Stomach (tissue), 9 donors: ENCODE data around the gene SPATA12. TPM values are rescaled to one million over a fixed set of nuclear protein-coding genes. Genes with fewer than 3 reads are reported as not detected.

Source experiments
- DNase-seq, 2 donors: peaks; one replicate each; pipeline versions ENCODE4 v3.0.0 to v3.0.0-alpha.2; 2013 to 2019
- H3K27ac ChIP-seq, 5 donors: fragments of 200-600 bp in 4 of 5; sonication (generic) in 4 of 5; one replicate each; pipeline ENCODE4 v1.5.1; 2013 to 2019; ENCODE audit warnings: mild to moderate bottlenecking in 1 of 5, moderate library complexity in 1 of 5
- H3K27me3 ChIP-seq, 3 donors: fragments of 200-600 bp; sonication (generic); one replicate each; pipeline ENCODE4 v1.5.1; 2017 to 2019; ENCODE audit warnings: mixed run types in 1 of 3
- H3K36me3 ChIP-seq, 4 donors: fragments of 200-600 bp; sonication (generic); 1 replicate in 3 of 4; 2 replicates in 1 of 4; pipeline ENCODE4 v1.5.1; 2016 to 2019
- H3K4me1 ChIP-seq, 4 donors: fragments of 200-600 bp; sonication (generic); one replicate each; pipeline ENCODE4 v1.5.1; 2016 to 2019
- H3K4me3 ChIP-seq, 4 donors: fragments of 200-600 bp; sonication (generic) in 3 of 4; one replicate each; pipeline ENCODE4 v1.5.1; 2016 to 2019; ENCODE audit warnings: mild to moderate bottlenecking in 1 of 4
- H3K9me3 ChIP-seq, 4 donors: fragments of 200-600 bp; sonication (generic); one replicate each; pipeline ENCODE4 v1.5.1; 2016 to 2019
- CTCF ChIP-seq, 7 experiments: fragments of 450-650 bp in 4 of 7; fragments of 200-600 bp in 3 of 7; sonication (generic) in 3 of 7; IDR thresholded peaks; one replicate each; pipeline ENCODE4 v1.5.1; 2016 to 2019; ENCODE audit warnings: antibody characterized with exemption in 7 of 7, control low read depth in 2 of 7, mild to moderate bottlenecking in 1 of 7
- EP300 ChIP-seq: sonication (generic); formaldehyde crosslinking; IDR thresholded peaks from one replicate; pipeline ENCODE4 v1.6.1; 2017; ENCODE audit warnings: antibody characterized with exemption
- POLR2A ChIP-seq, 4 donors: fragments of 450-650 bp; IDR thresholded peaks; one replicate each; pipeline ENCODE4 v1.6.1; 2016; ENCODE audit warnings: antibody characterized with exemption in 4 of 4, control low read depth in 2 of 4, mild to moderate bottlenecking in 1 of 4, moderate library complexity in 1 of 4
- POLR2AphosphoS5 ChIP-seq, 3 donors: sonication (generic); formaldehyde crosslinking; IDR thresholded peaks; one replicate each; pipeline ENCODE4 v1.6.1; 2016; ENCODE audit warnings: antibody characterized with exemption in 3 of 3
- WGBS, 5 donors: extraction: QIAGEN DNeasy Blood & Tissue Kit in 3 of 5; methylation state at CpG; one replicate each; pipeline versions ENCODE4 v1.1.5 to v1.1.7; 2013 to 2018; 5-methylcytosine and 5-hydroxymethylcytosine counted together
- intact Hi-C: fragments of 100-400 bp; cut with DNase I; formaldehyde crosslinking; loops from one replicate; pipeline ENCODE4 v1.15.1; 2023; ENCODE audit warnings: low total_unique reads
- polyA plus RNA-seq, 3 donors: library from polyadenylated mRNA; stranded (reverse); fragments of 200-250 nt; gene quantifications; one replicate each; pipeline ENCODE4 v1.2.3, GENCODE V29; 2013
- total RNA-seq, 5 donors: library from RNA; depleted of rRNA; stranded (reverse); fragments of >200 nt; gene quantifications; one replicate each; pipeline versions ENCODE4 v1.1.0 to v1.2.3, GENCODE V29; 2014 to 2016
- donor health status: healthy with polysubstance abuse.
- donor health status: Bipolar disorder and iron deficiency.
- donor health status: healthy.

The SPATA12 gene
- total and polyA plus RNA-seq, 8 donors = 0.05 to 0.31 TPM; not detected in 6

GRCh38 chr3:57094575-57094974 is 34.1 kb downstream of the SPATA12 start:
- H3K36me3 ChIP-seq = peaks cover 0 to 29% (median 4%) of the 10 kb centered on the region in 4 donors
- H3K9me3 ChIP-seq = no peaks in the 10 kb centered on the region
- no peak overlapping the region for H3K4me3 ChIP-seq
- peak in 1 of 2 donors; percentile 66 for DNase-seq
- peak overlapping the region in 2 of 5 donors; percentile 7 to 20 for H3K27ac ChIP-seq
- intact Hi-C loops = no loop called here
- 77 to 84% (median 80%) methylated on average over 4 of the region's 4 CpGs for WGBS, 5 donors
- no peak for TF ChIP-seq POLR2AphosphoS5 (IDR thresholded peaks at IDR 0.05)
- no peak for TF ChIP-seq POLR2A (IDR thresholded peaks at IDR 0.05)
- no peak for TF ChIP-seq CTCF (IDR thresholded peaks at IDR 0.05)
- TF ChIP-seq EP300 = no peak
- H3K4me1 ChIP-seq = peaks cover 0 to 6% (median 0%) of the 10 kb centered on the region in 4 donors
- no peaks in the 10 kb centered on the region for H3K27me3 ChIP-seq

DNA sequence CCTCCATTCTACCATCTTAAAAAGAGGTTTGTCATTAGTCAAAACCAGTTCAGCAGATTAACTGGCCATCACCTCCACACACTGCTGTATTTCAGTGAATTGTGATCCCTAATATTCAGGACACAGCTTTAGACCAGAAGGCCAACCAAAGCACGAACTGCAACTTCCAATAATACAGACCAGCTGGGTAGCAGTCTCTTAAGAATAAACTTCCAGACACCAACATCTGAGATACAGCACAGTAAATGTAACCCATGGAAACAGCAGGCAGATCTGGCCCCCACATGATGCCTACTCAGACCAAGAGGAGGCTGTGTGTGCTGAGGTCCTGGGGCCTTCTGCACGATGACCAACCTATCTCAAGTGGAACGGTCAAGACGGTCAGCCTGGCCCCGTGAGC is 34.9 kb downstream of the SPATA12 start:
- peaks cover 0 to 12% (median 3%) of the 10 kb centered on the region in 4 donors for H3K4me1 ChIP-seq
- intact Hi-C loops = no loop called here
- no peak for DNase-seq
- 88 to 93% (median 89%) methylated on average over 5 of the region's 5 CpGs for WGBS, 5 donors
- H3K36me3 ChIP-seq = peaks cover 0 to 29% (median 4%) of the 10 kb centered on the region in 4 donors
- no peaks in the 10 kb centered on the region for H3K9me3 ChIP-seq
- TF ChIP-seq EP300 (no peak), POLR2AphosphoS5 (IDR thresholded peaks at IDR 0.05) (no peak), CTCF (IDR thresholded peaks at IDR 0.05) (no peak), POLR2A (IDR thresholded peaks at IDR 0.05) (no peak)
- no peaks in the 10 kb centered on the region for H3K27me3 ChIP-seq
- H3K4me3 ChIP-seq = no peak overlapping the region
- H3K27ac ChIP-seq = no peak overlapping the region

- Histone ChIP-seq H3K36me3 (peaks cover 0 to 38% (median 4%) of the 10 kb centered on the region in 4 donors), H3K27ac (no peak overlapping the region), H3K4me1 (peaks cover 0 to 12% (median 4%) of the 10 kb centered on the region in 4 donors), H3K9me3 (no peaks in the 10 kb centered on the region), H3K27me3 (no peaks in the 10 kb centered on the region), H3K4me3 (no peak overlapping the region)
- 91 to 96% (median 94%) methylated on average over 10 to 23 of the region's 23 CpGs for WGBS, 5 donors
- no peak for TF ChIP-seq POLR2AphosphoS5 (IDR thresholded peaks at IDR 0.05)
- TF ChIP-seq CTCF (IDR thresholded peaks at IDR 0.05) = no peak
- TF ChIP-seq EP300 = no peak
- no peak for TF ChIP-seq POLR2A (IDR thresholded peaks at IDR 0.05)
- intact Hi-C loops = no loop called here
- DNase-seq = no peak
Measured at GRCh38 chr3:57097536-57097935, 37.1 kb downstream of the SPATA12 start.

GRCh38 chr3:57098418-57099310 is 38.2 kb downstream of the SPATA12 start:
- 56 to 78% (median 71%) methylated on average over 6 of the region's 6 CpGs for WGBS, 5 donors

More at GRCh38 chr3:57098418-57099310, 38.2 kb downstream of the SPATA12 start:
- Histone ChIP-seq H3K27me3 (no peaks in the 10 kb centered on the region), H3K36me3 (peaks cover 0 to 46% (median 4%) of the 10 kb centered on the region in 4 donors), H3K9me3 (no peaks in the 10 kb centered on the region), H3K27ac (no peak overlapping the region), H3K4me1 (peaks cover 0 to 12% (median 4%) of the 10 kb centered on the region in 4 donors), H3K4me3 (no peak overlapping the region)
- intact Hi-C loops = no loop called here
- TF ChIP-seq CTCF (IDR thresholded peaks at IDR 0.05) (no peak), POLR2A (IDR thresholded peaks at IDR 0.05) (no peak), EP300 (no peak), POLR2AphosphoS5 (IDR thresholded peaks at IDR 0.05) (no peak)
- no peak for DNase-seq
